Measurements from ENCODE around the gene UCP3.

Gene UCP3, protein sequence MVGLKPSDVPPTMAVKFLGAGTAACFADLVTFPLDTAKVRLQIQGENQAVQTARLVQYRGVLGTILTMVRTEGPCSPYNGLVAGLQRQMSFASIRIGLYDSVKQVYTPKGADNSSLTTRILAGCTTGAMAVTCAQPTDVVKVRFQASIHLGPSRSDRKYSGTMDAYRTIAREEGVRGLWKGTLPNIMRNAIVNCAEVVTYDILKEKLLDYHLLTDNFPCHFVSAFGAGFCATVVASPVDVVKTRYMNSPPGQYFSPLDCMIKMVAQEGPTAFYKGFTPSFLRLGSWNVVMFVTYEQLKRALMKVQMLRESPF

DNA sequence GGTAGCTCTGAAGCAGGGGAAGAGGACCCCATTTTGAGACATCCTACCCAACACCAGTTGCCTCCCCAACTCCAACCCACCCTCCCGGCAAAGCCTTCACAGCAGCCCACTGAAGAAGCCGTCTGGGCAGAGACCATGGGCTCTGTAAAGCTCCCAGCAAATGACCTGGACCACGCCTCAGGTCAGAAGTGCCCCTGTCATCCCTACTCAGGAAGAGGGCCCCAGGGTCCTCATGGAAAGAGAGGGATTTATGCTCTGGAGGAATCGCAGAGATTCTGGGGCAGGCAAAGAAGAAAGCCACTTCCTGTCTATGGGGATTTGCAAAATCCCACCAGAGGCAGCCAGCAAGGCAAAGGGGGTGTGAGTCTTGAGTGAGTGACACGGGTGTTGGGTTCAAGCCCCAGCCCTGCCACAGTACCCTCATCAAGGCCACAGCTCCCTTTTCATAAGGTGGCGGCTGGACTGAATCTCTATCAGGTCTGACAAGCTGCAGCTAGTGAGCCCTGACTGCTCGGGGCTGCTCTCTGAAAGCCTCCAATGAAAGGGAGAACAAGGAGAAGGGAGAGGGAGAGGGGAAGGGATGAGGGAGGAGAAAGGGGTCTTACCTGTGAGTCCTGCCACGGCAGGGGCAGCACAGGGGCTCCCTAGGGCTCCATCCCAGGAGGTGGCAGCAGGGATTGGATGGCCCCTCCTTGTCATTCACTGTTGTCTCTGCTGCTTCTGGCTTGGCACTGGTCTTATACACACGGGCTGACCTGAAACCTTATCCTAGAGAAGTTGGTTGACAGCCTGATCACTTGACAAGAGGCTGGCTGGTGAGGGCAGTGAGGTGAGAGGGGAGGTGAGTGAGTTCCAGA, at the start of gene UCP3:
TSS of gene UCP3 (minus strand) at position 713 of the 857 bp plus-strand sequence. CDS start 2,043 bp downstream, outside the sequence.
- DNase-seq (ENCODE audit: low spot score), result no peak

DNA sequence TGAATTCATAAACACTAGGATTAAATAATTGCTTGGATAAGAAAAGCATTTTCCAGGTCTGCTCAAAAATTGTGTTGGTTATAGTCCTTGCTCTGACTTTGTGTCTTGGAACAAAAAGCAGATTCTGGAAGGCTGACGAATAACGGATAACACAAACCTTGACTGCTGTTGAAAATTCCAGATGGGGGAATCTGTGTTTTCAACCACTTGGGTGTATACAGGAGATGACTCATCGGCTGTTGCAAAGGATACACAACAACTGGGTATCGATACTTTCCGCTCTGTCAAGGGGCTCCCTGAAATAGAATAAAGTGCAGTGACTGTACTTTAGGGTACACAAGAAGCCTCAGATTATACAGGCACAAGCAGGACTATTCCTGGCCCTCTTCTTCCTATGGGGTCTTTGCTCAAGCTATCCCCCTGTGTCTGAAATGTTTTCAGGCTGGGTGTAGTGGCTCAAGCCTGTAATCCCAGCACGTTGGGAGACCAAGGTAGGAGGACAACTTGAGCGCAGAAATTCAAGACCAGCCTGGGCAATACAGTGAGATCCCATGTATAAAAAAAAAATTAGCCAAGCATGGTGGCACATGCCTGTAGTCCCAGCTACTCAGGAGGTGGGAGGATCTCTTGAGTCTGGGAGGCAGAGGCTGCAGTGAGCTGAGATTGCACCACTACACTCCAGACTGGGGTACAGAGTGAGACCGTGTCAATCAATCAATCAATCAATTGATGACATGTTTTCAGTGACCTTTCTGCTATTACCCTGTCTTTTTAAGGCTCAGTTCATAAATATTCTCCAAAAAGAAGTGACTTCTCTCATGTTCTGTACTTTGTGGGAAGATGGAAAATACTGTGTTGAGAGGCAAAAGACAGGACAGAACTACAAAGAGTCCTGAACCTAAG, 48.6 kb upstream of the UCP3 start:
- no peak for DNase-seq (ENCODE audit: low spot score)

DNA sequence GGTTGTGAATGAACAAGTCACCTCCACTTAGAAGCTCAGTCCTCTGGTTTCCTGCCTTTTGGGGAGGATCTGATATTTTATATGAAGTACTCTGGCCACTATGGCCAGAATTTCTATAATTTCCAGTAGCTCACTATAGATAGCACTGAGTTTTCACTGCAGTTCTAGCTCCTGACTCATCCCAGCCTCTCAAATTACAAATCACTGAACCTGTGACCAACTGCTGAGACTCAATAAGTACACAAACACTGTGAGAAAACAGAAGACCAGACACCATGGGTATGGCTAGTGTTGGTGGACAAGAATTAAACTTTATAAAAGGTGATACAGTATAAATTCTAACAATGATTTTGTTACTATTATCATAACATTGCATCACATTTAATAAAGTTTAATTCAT, 47.1 kb upstream of the UCP3 start:
- no peak for DNase-seq (ENCODE audit: low spot score)

DNA sequence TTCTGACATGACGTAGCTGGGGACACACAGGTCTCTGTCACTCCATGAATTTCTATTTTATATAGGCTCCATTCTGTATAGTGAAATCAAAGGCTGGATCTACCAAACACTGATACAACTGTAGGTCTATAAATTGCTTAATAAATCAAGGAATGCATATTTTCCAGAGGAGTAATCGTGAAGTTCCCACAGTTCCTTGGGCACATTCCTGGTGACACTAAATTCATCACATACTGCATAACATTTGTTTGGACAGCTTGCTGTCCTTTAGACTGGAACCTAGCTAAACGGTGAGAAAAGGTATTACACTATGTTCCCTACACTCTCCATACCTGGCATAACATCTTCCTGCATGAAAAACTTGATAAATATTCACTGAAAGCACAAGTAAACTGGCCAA, 41.6 kb upstream of the UCP3 start:
- DNase-seq (ENCODE audit: low spot score), result no peak

DNA sequence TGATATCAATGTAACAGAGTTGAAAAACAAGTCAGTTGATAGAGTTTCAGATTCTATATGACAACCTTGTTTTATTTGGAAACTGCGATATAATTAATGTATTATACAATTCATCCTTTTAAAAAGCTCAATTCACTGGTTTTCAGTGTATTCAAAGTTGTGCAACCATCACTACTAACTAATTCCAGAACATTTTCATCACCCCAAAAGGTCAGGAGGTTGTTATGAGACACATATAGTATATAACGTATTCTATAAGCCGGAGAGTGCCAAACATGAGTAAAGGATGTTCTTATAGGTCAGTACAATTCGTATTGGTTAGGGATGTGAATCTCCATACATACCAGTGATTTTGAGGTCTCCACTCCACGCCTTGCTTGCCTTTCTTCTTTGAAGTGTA, 40.1 kb upstream of the UCP3 start:
- no peak for DNase-seq (ENCODE audit: low spot score)

DNA sequence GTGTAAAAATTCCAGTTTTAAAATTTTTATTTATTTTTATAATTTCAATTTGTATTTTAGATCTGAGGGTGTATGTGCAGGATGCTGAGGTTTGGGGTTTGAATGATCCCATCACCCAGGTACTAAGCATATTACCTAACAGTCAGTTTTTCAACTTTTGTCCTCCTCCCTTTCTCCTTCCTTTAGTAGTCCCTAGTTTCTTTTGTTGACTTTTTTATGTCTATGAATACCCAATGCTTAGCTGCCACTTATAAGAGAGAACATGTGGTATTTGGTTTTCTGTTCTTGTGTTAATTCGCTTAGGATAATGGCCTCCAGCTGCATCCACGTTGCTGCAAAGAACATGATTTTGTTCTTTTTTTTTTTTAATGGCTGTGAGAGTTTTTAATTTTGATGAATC, 35.7 kb upstream of the UCP3 start:
- DNase-seq (ENCODE audit: low spot score), result no peak

DNA sequence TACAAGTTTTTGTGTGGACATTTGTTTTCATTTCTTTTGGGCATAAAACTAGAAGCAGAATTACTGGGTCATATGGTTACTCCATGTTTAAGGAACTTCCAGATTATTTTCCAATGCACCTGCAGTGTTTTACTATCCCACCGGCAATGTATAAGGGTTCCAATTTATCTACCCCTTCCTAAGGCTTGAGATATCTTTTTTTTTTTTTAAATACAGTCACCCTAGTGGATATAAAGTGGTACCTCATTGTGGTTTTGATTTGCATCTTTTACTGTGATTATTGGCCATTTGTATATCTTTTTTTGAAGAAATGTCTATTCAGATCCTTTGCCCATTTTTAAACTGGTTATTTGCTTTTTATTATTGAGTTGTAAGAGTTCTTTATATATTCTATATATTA, 34.6 kb upstream of the UCP3 start:
- DNase-seq (ENCODE audit: low spot score), result no peak

DNA sequence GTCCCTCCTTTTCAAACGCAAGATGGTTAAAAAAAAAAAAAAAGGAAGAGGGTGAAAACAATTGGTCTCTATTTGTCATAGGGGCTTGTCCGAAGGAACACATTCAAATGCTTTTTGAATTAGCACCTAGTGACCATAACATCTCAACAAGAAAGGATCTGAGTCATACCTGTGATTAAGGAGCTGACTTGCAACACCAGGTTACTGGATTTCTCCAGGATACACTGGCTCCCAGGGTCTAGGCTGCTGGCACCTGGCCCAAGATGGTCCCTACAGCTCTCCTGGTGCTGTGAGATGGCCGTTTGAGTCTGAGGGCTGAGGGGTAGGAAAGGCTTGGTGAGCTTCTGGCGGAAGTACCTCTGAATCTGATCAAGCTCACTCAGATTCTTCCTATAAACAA, 28.4 kb upstream of the UCP3 start:
- DNase-seq (ENCODE audit: low spot score), result peak; percentile 31

DNA sequence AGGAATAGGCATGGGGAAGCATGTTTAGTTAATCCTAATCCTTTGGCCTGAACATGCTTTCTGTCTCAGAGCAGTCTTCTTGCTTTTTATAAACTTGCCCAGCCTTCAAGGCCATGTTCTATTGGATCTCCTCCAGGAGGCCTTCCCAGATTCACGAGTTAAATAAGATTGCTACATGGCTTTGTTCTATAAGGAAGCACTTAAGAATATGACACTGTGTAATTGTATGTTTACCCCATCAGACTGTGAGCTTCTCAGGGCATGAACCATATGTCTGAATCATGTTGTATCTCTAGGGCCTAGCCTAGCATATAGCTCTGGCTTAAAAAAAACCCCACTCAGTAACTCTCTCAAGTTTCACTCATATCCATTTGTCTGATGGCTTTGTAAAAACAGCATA, 26.4 kb upstream of the UCP3 start:
- DNase-seq (ENCODE audit: low spot score), result no peak

DNA sequence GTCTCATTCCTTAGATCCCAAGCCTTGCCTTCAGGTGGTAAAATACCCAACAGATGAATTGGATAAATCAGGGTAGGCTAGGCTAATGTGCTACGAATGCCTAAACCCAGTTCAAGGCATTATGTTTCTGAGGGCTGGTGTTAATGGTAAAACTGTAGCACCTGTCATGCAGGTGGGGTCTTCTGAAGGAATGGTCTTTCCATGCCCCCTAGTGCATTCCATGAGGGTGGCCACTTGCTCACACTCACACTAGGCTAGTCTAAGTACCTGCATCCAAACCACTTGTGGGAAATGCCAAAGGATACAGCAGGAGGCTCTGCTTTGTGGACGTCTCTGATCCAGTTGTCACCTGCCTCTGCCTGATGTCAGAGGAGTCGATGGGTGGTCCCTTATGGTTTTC, 24.2 kb upstream of the UCP3 start:
- no peak for DNase-seq (ENCODE audit: low spot score)

DNA sequence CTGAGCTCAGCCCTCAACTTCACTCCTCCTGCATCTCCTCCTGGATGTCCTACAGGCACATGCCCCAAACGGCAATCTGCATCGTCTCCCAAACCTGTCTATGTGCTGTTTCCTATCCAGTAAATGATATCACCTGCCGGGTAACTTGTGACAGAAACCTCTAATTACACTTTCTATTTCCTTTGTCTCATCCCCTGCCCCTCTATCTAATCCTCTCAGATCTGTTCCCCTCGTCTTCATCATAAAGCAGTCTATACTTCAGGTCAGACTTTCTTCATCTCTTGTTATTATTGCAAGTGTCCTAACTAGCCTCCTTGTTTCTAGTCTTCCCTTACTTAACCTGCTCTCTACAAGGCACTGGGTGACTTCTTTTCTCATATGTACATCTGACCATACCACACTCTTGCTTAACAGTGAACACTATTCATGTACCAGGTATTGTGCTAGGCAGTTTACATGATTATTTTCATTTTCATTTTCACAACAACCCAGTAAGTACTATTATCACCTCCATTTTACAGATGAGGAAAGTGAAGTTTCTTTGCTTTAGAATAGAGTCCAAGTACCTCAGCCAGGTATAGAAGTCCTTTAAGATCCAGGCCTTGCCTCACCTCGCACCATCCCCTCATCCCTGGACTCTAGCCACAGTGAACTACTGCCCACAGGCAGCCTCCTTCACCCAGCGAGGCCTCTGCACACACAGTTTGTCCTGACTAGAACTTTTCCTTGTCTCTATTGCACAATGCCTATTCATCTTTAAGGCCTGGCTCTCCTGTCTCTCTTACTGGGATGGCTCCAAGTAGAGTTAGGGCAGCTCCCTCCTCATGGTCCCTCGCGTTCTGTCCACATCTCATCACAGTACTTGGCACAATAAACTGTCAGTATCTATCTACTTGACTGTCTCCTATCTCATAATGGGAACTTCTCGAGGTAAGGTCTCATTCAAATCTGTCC, 22.1 kb upstream of the UCP3 start:
- DNase-seq (ENCODE audit: low spot score), result no peak

DNA sequence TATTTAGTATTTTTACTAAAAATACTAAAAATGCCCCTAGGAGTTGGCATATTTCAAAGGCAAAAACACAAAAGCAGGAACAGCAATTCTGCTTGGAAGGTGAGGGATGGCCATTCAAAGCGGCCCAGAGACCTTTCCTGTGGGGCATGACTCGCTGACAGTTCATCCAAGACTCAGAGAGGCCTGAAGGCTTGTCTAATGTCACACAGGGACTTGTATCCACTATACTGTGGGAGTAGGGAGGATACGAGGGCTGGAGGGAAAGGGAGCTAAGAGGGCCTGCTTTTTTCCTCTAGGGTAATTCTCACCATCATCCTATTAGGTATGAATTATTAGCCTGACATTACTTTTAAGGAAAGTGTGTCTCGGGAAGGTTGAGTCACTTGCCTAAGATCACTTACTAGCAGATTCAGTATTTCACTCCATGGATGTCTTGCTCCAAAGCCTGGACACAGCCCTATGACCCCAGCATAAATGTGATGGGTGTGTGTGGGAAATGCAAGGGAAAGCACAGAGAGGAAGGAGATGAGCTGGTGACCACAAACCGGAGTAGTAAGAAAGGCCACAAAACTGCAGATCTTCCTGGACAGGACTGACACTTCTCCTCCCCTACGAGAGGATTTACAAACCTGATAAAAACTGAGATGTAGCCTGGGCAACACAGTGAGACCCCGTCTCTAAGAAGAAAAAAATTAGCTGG, 16.7 kb upstream of the UCP3 start:
- peak; percentile 68 for DNase-seq (ENCODE audit: low spot score)

DNA sequence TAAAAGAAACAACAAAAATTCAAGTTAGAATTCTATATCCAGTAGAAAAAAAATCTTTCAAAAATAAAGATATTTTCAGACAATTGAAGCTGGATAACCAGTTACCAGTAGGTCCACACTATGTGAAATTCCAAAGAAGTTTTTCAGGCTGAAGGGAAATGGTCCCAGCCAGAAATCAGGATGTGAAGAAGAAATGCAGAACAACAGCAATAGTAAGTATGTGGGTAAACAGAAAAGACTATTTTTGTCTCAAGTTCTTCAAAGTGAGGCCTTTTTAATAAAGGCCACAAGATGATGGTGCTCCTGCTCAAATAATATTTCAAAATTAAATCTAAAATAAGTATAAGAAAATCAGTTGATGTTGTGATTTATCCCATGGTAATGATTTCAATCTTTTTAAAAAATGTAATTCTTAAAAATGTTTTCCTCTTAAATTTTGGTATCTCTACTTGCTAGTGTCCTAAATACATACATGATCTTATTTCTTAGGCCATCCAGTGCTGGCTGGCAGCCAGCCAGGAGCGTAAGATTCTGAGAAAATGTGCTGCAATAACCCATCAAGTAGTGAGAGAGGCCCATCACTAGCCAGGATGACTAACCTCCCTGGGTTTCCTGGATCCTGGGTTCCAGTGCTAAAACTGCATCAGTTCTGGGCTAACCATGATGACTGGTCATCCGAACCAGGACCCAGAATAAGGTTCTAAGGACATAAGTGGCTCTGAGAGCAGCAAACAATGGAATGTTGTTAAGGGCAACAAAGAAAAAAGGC, 15.6 kb upstream of the UCP3 start:
- DNase-seq (ENCODE audit: low spot score), result peak; percentile 37

DNA sequence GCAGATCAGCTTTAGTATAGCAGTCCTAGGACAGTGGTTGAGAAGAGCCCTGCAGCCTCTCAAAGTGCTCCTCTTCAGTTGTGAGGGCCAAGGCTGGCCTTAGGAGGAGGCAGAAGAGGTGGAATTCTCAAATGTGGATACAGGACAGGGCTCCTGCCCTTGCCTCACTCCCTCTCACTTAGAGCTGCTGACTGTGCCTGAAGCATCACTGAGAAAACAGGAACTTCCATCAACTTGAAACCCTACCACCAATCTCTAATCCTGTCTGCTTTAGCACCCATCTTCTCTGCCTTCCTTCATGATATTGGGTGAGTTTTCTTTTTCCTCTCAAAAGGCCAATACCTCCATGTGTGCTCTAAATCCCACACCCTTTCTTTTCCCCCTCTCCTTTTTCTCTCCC, 14.4 kb upstream of the UCP3 start:
- no peak for DNase-seq (ENCODE audit: low spot score)

DNA sequence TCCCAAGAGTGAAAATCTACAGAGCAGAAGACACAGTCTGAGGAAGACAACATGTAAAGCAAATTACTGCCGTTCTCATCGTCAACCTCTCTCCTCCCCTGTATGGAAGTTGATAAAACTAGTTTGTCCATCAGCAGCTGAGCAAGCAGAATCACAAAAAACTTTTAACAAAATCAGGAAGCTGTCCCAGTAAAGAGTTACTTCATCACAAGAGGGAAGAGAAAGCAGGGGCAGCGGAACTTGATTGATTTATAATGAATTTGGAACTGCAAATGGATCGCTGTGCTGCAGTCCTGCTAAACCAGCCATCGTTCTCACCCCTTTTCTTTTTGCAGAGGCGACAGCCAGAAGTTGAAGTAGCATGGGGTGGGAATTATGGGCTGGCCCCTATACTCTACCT, 13.7 kb upstream of the UCP3 start:
- DNase-seq (ENCODE audit: low spot score), result no peak

DNA sequence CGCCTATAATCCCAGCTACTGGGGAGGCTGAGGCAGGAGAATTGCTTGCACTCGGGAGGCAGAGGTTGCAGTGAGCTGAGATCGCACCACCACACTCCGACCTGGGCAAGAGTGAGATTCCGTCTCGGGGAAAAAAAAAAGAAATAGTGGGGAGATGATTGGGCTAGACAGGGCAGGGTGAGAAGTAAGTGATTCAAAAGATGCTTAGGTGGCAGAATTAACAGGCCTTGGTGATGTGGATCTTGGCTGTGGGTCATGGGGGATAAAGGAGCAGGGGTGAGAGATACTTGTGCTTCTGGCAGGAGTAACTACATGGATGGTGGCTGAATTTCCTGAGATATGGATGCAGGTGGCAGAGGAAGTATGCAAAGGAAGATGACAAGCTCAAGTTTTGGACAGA, 13.1 kb upstream of the UCP3 start:
- DNase-seq (ENCODE audit: low spot score), result no peak

DNA sequence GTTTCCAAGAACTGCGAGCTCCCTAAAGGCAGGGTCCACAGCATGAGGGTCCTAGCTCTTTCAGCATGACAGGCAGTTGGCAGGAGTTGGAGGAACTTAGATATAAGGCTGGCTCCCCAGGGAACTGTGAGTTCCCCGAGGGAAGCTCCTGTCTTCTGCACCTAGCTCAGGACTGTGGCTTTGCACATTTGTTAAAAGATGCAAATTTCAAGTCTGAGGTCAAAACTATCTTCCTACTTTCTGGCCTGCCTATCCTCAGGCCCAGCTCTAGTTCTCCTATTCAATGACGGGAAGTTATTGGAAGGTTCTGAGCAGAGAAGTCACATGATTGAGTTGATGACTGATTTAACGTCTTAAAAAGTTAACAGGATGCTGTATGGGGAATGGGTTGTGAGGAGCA, 11.7 kb upstream of the UCP3 start:
- no peak for DNase-seq (ENCODE audit: low spot score)

DNA sequence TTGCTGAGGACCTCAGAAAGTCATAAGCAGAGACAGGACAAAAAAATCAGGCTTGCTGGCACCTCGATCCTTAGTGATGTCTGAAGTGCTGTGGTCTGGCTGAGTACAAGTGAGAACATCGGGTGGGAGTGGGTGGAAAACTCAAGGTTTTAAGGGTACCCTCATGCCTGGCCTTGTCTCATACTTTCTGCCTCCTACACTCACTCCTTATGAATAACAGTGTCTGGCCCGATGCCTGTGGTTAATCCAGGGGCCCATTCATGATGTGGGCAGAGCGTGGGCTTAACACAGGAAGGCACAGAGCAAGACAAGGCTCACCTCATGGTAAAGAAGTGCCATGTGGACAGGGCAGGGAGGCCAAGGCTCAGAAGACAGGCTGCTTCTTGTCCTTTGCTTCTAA, 11.0 kb upstream of the UCP3 start:
- DNase-seq (ENCODE audit: low spot score), result no peak

DNA sequence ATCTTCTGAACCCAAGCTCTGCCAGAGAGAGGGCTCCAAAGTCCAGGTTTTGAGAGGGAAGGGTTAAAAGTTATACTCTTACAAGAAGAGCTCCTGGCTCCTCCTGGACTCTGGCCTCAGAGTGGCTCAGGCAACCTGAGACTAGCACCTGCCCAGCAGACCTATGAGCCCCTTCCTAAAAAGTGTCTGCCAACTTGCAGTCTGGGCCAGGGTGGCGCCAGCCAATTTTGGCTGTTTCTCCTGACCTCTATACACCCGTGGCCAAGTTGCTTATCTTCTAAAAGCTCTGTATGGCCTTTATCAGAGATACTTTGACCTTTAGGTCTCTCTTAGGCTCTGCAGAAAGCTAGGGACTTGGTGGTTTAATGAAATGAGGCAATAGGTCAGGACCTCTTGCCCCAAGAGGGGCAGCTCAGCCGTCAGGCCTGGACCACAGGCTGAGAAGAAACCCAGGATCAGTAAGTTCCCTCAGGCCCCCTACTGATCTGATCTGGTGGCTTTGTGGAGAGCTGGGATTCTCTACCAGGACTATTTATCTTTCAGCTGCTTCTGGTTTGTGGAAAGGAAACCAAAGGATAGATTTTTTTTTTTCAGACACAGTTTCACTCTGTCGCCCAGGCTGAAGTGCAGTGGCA, 10.3 kb upstream of the UCP3 start:
- DNase-seq (ENCODE audit: low spot score), result no peak
